Measurements from ENCODE around the gene XYLT1. TPM values are rescaled to one million over a fixed set of nuclear protein-coding genes. Genes with fewer than 3 reads are reported as not detected.

The XYLT1 gene
- total and polyA plus RNA-seq, 4 experiments from 2014 or later, result 1.4 to 48.5 (median 24.5) TPM

DNA sequence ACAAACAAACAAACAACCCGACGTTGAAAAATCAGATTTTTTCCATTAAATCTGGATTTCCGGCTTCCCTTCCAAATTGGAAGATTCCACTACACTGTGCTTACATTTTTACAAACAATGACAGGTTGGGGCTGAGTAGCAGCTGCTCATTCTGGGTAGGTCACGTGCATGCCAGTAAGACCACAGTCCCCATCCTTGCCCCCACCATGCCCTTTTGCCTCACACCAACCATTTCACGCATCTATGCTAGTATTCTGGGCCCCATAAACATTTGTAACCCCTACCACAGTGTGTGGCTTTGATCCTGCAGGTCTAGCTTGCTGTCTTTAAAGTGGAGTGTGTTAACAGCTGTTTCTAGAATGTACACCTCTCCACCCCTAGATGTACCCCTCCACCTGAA is 366.1 kb downstream of the XYLT1 start:
- Mint-ChIP-seq H3K27me3 (no peaks in the 10 kb centered on the region), H3K9me3 (peaks cover 0 to 3% (median 0%) of the 10 kb centered on the region in 8 donors), H3K4me3 (peak overlapping the region in 1 of 8 donors; percentile 21), H3K27ac (peak overlapping the region in 3 of 7 donors; percentile 39 to 63 (median 42)), H3K4me1 (peaks cover 5 to 14% (median 9%) of the 10 kb centered on the region in 4 donors), H3K36me3 (peaks cover 7 to 31% of the 10 kb centered on the region in 2 donors)
- no peaks in the 10 kb centered on the region for H3K27me3 ChIP-seq (ENCODE audit: insufficient read depth, low read length)
- no peak for DNase-seq
- H3K36me3 ChIP-seq (ENCODE audit: insufficient read depth, low read length), result no peaks in the 10 kb centered on the region
- no peak overlapping the region for H3K4me3 ChIP-seq (ENCODE audit: low read length in 2 of 2)
- CTCF ChIA-PET (ENCODE audit: partially characterized antibody), result no interaction called here
- POLR2A ChIA-PET (ENCODE audit: partially characterized antibody), result no interaction called here
- no peak overlapping the region for H3K27ac ChIP-seq (ENCODE audit: low read depth, low read length)
- H3K9me3 ChIP-seq (ENCODE audit: control insufficient read depth in 1 of 2, low read length in 2 of 2), result no peaks in the 10 kb centered on the region
- intact Hi-C loops (cut with micrococcal nuclease), result no loop called here
- H3K4me1 ChIP-seq (ENCODE audit: insufficient read depth, low read length), result peaks cover 10% of the 10 kb centered on the region

DNA sequence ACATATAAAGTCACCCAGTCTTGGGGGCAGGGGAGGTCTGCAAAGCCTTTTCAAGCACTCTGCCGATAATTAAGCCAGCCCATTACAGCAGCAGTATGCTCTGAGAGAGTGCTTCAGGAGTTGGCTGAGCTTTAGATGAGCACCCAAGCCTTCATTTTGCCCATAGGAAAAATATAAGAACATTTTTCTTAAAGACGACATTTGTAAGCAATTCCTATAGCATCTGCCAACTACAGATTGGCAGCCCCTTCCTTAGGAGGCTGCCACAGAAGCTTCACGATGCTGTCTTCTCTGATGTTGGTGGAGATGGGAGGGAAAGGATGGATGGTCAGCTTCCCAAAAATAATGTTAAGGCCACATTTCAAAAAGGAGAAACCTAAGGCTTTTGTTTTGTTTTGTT is 367.5 kb downstream of the XYLT1 start:
- ChIA-PET CTCF (ENCODE audit: partially characterized antibody) (no interaction called here), POLR2A (ENCODE audit: partially characterized antibody) (interaction anchor here (0.9 kb wide), 1 partner anchor 10 kb away, joined by 3 read pairs; no protein-coding TSS in a partner anchor)
- peaks cover 0 to 21% of the 10 kb centered on the region in 2 donors for H3K36me3 Mint-ChIP-seq
- intact Hi-C loops (cut with micrococcal nuclease), result no loop called here
- no peaks in the 10 kb centered on the region for H3K9me3 ChIP-seq (ENCODE audit: control insufficient read depth in 1 of 2, low read length in 2 of 2)
- no peaks in the 10 kb centered on the region for H3K27me3 ChIP-seq (ENCODE audit: insufficient read depth, low read length)
- DNase-seq, result no peak
- peak overlapping the region in 2 of 7 donors; percentile 25 to 63 for H3K27ac Mint-ChIP-seq
- H3K27ac ChIP-seq (ENCODE audit: low read depth, low read length), result no peak overlapping the region
- peaks cover 10% of the 10 kb centered on the region for H3K4me1 ChIP-seq (ENCODE audit: insufficient read depth, low read length)
- no peaks in the 10 kb centered on the region for H3K27me3 Mint-ChIP-seq
- H3K4me3 ChIP-seq (ENCODE audit: low read length in 2 of 2), result no peak overlapping the region
- H3K4me1 Mint-ChIP-seq, result peaks cover 5 to 14% (median 9%) of the 10 kb centered on the region in 4 donors
- peaks cover 0 to 3% (median 0%) of the 10 kb centered on the region in 8 donors for H3K9me3 Mint-ChIP-seq
- no peaks in the 10 kb centered on the region for H3K36me3 ChIP-seq (ENCODE audit: insufficient read depth, low read length)
- H3K4me3 Mint-ChIP-seq, result no peak overlapping the region

DNA sequence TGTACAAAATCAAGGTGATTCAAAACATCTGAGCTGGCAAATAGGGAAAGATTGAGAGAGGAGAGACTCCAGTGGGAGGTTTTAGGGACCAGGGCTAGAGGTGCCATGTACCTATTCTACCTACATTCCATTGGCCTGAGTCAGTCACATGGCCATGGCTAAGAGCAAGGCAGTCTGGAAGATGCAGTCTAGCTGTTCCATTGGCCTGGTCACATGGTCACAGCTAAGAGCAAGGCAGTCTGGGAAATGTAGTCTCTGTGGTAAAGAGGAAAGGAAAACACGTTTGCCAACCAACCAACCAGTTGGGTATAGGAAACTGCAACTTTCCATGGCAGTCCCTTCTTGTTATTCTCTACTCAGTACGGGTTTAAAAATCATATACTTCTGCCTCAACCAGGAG is 369.1 kb downstream of the XYLT1 start:
- H3K4me3 Mint-ChIP-seq, result no peak overlapping the region

DNA sequence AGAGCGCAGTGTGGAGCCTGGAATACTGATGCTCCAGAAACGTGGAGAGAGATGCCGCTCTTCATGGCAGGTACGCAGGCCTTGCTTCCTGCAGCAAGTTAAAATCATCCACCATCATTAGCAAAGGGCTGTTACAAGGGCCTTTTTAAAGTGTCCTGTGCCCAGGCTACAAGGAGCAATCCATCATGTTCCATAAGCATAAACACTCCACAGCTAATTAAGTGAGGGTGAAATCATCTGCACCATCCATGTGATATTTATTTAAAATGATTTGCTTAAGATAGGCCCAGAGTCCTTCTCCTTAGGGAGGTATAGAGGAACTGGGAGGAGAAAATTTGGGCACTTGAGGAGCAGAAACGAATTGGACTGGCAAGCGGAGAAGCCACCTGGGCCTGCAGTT is 372.1 kb downstream of the XYLT1 start:
- CTCF ChIA-PET (ENCODE audit: partially characterized antibody), result no interaction called here
- H3K4me1 ChIP-seq (ENCODE audit: insufficient read depth, low read length), result no peaks in the 10 kb centered on the region
- H3K4me3 ChIP-seq (ENCODE audit: low read length in 2 of 2), result no peak overlapping the region
- no peaks in the 10 kb centered on the region for H3K36me3 ChIP-seq (ENCODE audit: insufficient read depth, low read length)
- H3K27me3 ChIP-seq (ENCODE audit: insufficient read depth, low read length), result no peaks in the 10 kb centered on the region
- DNase-seq, result no peak
- no peaks in the 10 kb centered on the region for H3K9me3 ChIP-seq (ENCODE audit: control insufficient read depth in 1 of 2, low read length in 2 of 2)
- H3K27ac Mint-ChIP-seq, result no peak overlapping the region
- POLR2A ChIA-PET (ENCODE audit: partially characterized antibody), result no interaction called here
- H3K4me3 Mint-ChIP-seq, result no peak overlapping the region
- no peak overlapping the region for H3K27ac ChIP-seq (ENCODE audit: low read depth, low read length)
- no peaks in the 10 kb centered on the region for H3K27me3 Mint-ChIP-seq
- peaks cover 0 to 3% (median 1%) of the 10 kb centered on the region in 4 donors for H3K4me1 Mint-ChIP-seq
- intact Hi-C loops (cut with micrococcal nuclease), result no loop called here
- peaks cover 0 to 3% (median 0%) of the 10 kb centered on the region in 8 donors for H3K9me3 Mint-ChIP-seq
- H3K36me3 Mint-ChIP-seq, result peaks cover 0 to 5% of the 10 kb centered on the region in 2 donors

More for the DNA sequence above, 369.1 kb downstream of the XYLT1 start:
- H3K4me1 ChIP-seq (ENCODE audit: insufficient read depth, low read length), result peaks cover 10% of the 10 kb centered on the region
- no peaks in the 10 kb centered on the region for H3K27me3 ChIP-seq (ENCODE audit: insufficient read depth, low read length)
- ChIA-PET POLR2A (ENCODE audit: partially characterized antibody) (no interaction called here), CTCF (ENCODE audit: partially characterized antibody) (no interaction called here)
- Mint-ChIP-seq H3K27me3 (no peaks in the 10 kb centered on the region), H3K36me3 (peaks cover 0 to 12% of the 10 kb centered on the region in 2 donors), H3K4me1 (peaks cover 5 to 14% (median 9%) of the 10 kb centered on the region in 4 donors), H3K27ac (no peak overlapping the region), H3K9me3 (peaks cover 0 to 3% (median 0%) of the 10 kb centered on the region in 8 donors)
- no peak overlapping the region for H3K4me3 ChIP-seq (ENCODE audit: low read length in 2 of 2)
- no peak for DNase-seq
- no peak overlapping the region for H3K27ac ChIP-seq (ENCODE audit: low read depth, low read length)
- no peaks in the 10 kb centered on the region for H3K9me3 ChIP-seq (ENCODE audit: control insufficient read depth in 1 of 2, low read length in 2 of 2)
- no peaks in the 10 kb centered on the region for H3K36me3 ChIP-seq (ENCODE audit: insufficient read depth, low read length)
- intact Hi-C loops (cut with micrococcal nuclease), result no loop called here

DNA sequence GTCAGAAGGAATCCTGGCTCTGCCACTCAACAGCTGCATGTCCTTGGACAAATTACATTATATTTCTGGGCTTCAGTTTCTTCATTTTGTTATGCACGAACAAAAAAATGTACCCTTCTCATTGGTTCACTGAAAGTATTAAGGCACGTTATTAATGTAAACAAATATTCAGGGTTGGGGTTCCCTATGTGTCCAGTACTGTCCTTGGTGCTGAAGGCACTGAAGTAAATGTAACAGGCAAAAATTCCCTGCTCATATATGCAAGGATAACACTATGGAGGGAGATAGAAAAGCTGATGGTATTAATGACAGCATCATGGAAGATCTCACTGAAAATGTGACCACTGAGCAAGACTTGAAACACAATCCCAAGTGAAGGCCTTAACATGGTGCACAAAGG is 386.6 kb downstream of the XYLT1 start:
- H3K36me3 ChIP-seq (ENCODE audit: insufficient read depth, low read length), result no peaks in the 10 kb centered on the region
- no peak overlapping the region for H3K27ac ChIP-seq (ENCODE audit: low read depth, low read length)
- no peaks in the 10 kb centered on the region for H3K9me3 ChIP-seq (ENCODE audit: control insufficient read depth in 1 of 2, low read length in 2 of 2)
- peaks cover 0 to 6% (median 0%) of the 10 kb centered on the region in 8 donors for H3K9me3 Mint-ChIP-seq
- no peak overlapping the region for H3K27ac Mint-ChIP-seq
- H3K27me3 ChIP-seq (ENCODE audit: insufficient read depth, low read length), result no peaks in the 10 kb centered on the region
- no peaks in the 10 kb centered on the region for H3K36me3 Mint-ChIP-seq
- ChIA-PET POLR2A (ENCODE audit: partially characterized antibody) (no interaction called here), CTCF (ENCODE audit: partially characterized antibody) (no interaction called here)
- H3K4me1 ChIP-seq (ENCODE audit: insufficient read depth, low read length), result no peaks in the 10 kb centered on the region
- no peaks in the 10 kb centered on the region for H3K27me3 Mint-ChIP-seq
- intact Hi-C loops (cut with micrococcal nuclease), result no loop called here
- H3K4me3 Mint-ChIP-seq, result no peak overlapping the region
- DNase-seq, result no peak
- H3K4me1 Mint-ChIP-seq, result no peaks in the 10 kb centered on the region
- H3K4me3 ChIP-seq (ENCODE audit: low read length in 2 of 2), result no peak overlapping the region

DNA sequence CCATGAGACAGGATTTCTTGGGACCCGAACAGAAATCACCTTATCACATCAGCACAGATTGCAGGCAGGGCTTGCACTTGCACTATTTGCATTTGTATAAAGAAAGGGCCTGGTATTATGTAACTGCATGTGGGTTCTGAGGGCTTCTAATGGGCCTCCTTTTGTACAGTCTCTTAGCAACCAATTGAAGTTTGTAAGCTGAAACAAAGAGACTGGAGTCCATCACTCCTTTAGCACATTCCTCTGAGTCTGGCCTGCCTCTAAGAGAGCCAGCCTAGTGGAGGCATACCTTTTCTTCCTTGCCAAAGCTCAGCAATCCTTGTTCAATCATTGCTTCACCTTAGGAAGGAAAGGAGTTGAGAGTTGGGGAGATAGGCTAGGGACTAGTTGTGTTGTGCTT is 387.1 kb downstream of the XYLT1 start:
- Mint-ChIP-seq H3K4me3 (no peak overlapping the region), H3K36me3 (no peaks in the 10 kb centered on the region), H3K9me3 (peaks cover 0 to 6% (median 0%) of the 10 kb centered on the region in 8 donors), H3K27me3 (no peaks in the 10 kb centered on the region), H3K27ac (no peak overlapping the region), H3K4me1 (no peaks in the 10 kb centered on the region)
- Histone ChIP-seq H3K9me3 (ENCODE audit: control insufficient read depth in 1 of 2, low read length in 2 of 2) (no peaks in the 10 kb centered on the region), H3K27me3 (ENCODE audit: insufficient read depth, low read length) (no peaks in the 10 kb centered on the region), H3K27ac (ENCODE audit: low read depth, low read length) (no peak overlapping the region), H3K4me3 (ENCODE audit: low read length in 2 of 2) (no peak overlapping the region), H3K36me3 (ENCODE audit: insufficient read depth, low read length) (no peaks in the 10 kb centered on the region), H3K4me1 (ENCODE audit: insufficient read depth, low read length) (no peaks in the 10 kb centered on the region)
- ChIA-PET CTCF (ENCODE audit: partially characterized antibody) (no interaction called here), POLR2A (ENCODE audit: partially characterized antibody) (no interaction called here)
- intact Hi-C loops (cut with micrococcal nuclease), result no loop called here
- DNase-seq, result no peak

DNA sequence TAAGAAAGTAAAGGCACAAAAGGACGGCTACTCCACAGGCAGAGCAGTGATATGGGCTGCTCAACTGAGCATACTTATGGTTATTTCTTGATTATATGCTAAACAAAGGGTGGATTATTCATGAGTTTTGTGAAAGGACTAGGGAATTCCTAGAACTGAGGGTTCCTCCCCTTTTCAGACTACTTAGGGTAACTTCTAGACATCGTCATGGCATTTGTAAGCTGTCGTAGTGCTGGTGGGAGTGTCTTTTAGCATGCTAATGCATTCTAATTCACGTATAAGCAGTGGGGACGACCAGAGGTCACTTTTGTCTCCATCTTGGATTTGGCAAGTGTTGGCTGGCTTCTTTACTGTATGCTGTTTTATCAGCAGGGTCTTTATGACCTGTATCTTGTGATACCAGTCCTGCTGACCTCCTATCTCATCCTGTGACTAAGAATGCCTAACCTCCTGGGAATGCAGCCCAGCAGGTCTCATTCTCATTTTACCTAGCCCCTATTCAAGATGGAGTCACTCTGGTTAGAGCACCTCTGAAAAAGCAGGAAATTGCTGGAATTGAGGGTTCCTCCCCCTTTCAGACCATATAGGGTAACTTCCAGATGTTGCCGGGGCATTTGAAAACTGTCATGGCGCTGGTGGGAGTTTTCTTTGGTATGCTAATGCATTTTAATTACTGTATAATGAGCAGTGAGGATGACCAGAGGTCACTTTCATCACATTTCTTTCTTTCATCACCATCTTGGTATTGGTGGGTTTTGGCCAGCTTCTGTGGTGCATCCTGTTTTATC is 388.5 kb downstream of the XYLT1 start:
- Histone ChIP-seq H3K4me1 (ENCODE audit: insufficient read depth, low read length) (no peaks in the 10 kb centered on the region), H3K27ac (ENCODE audit: low read depth, low read length) (no peak overlapping the region), H3K27me3 (ENCODE audit: insufficient read depth, low read length) (no peaks in the 10 kb centered on the region), H3K4me3 (ENCODE audit: low read length in 2 of 2) (no peak overlapping the region), H3K9me3 (ENCODE audit: control insufficient read depth in 1 of 2, low read length in 2 of 2) (no peaks in the 10 kb centered on the region), H3K36me3 (ENCODE audit: insufficient read depth, low read length) (no peaks in the 10 kb centered on the region)
- no peak for DNase-seq
- intact Hi-C loops (cut with micrococcal nuclease), result no loop called here
- Mint-ChIP-seq H3K27me3 (no peaks in the 10 kb centered on the region), H3K4me3 (no peak overlapping the region), H3K36me3 (no peaks in the 10 kb centered on the region), H3K4me1 (no peaks in the 10 kb centered on the region), H3K27ac (no peak overlapping the region), H3K9me3 (peaks cover 0 to 6% (median 0%) of the 10 kb centered on the region in 8 donors)
- POLR2A ChIA-PET (ENCODE audit: partially characterized antibody), result no interaction called here
- CTCF ChIA-PET (ENCODE audit: partially characterized antibody), result no interaction called here
